Activated CD4-positive, alpha-beta T cell treated with anti-CD3 and anti-CD28 coated beads for 36 hours (primary cell): ENCODE results near the gene NOTUM. TPM values are rescaled to one million over a fixed set of nuclear protein-coding genes. Genes with fewer than 3 reads are reported as not detected.

ENCODE experiments used
- ATAC-seq: fragments of 200-7000 bp; cut with Tn5 transposase; one replicate; pipeline ENCODE4 v1.10.0; 2021; ENCODE audit warnings: mild to moderate bottlenecking, moderate library complexity
- CTCF ChIA-PET: fragments of 350-600 bp; sonication (Branson Sonifier 250); formaldehyde crosslinking; loops from one replicate; lab custom pipeline; 2021; ENCODE audit warnings: antibody characterized with exemption; lab: Charles Lee
- POLR2A ChIA-PET: fragments of 350-600 bp; sonication (Branson Sonifier 250); formaldehyde crosslinking; loops from one replicate; lab custom pipeline; 2021; ENCODE audit warnings: antibody characterized with exemption, inconsistent platforms; lab: Charles Lee
- DNase-seq: peaks from one replicate; pipeline ENCODE4 v3.0.0-alpha.2; 2020
- H3K27ac Mint-ChIP-seq: one replicate; pipeline ENCODE4 v1.8.0; 2021; ENCODE audit warnings: mixed read lengths
- H3K27me3 Mint-ChIP-seq: one replicate; pipeline ENCODE4 v1.8.0; 2021; ENCODE audit warnings: mixed read lengths
- H3K36me3 Mint-ChIP-seq: one replicate; pipeline ENCODE4 v1.8.0; 2021; ENCODE audit warnings: low read depth, mixed read lengths
- H3K4me1 Mint-ChIP-seq: one replicate; pipeline ENCODE4 v1.8.0; 2021; ENCODE audit warnings: mixed read lengths
- H3K4me3 Mint-ChIP-seq: one replicate; pipeline ENCODE4 v1.8.0; 2021; ENCODE audit warnings: mild to moderate bottlenecking, moderate library complexity, mixed read lengths
- H3K9me3 Mint-ChIP-seq: one replicate; pipeline ENCODE4 v1.8.0; 2021; ENCODE audit warnings: low read depth, mixed read lengths
- intact Hi-C, 2 experiments: fragments of 100-400 bp; cut with DNase I in 1 of 2; cut with micrococcal nuclease in 1 of 2; formaldehyde crosslinking; loops; one replicate each; pipeline versions ENCODE4 v1.14.2 to v1.15.1; 2022 to 2024; cut with DNase I, micrococcal nuclease
- total RNA-seq, 2 experiments: library from RNA; stranded (reverse); gene quantifications; one replicate each; pipeline ENCODE4 v1.2.3, GENCODE V29; 2021

Gene NOTUM
- total RNA-seq, 2 experiments from 2014 or later: 0.87 to 0.97 TPM

DNA sequence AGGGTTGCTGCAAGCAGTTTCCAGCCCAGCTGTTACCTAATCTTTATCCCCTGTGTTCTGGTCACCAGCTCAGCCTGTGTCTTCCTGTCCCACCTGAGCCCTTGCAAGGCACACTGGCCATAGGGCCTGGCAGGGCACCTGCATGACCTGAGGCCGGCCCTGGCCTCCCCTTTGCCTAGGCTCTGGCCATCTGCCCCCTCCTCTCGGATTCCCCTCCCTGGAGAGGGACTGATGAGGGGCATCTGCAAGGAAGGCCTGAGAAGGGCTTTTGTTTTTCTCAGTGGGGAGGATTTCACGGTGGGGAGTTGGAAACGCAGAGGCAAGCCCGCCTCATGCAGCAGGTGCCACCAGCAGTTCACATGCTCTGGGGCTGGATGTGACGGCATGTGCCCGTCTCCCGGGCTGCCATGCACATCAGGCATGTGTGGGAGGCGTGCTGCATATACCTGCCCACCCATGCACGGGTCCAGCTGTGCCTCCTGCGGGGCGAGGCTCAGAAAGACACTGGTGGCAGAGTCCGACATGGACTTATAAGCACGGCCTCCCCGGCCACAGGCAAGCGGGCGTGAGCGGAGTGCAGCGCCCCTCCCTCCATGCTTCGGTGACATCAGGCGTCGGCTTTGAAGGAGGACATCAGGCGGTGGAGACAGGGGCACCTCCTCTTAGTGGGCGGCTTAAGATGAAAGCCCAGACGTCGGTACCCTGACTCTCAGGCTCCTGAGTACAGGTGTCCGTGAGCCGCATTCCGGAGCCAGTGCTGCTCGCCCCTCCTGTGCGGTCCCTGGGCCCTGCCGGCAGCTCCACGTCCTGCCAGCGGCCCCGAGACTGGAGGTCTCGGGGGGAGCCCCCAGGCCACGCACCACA lies 33.0 kb upstream of the NOTUM start:
- no peaks in the 10 kb centered on the region for H3K27me3 Mint-ChIP-seq
- H3K27ac Mint-ChIP-seq: no peak overlapping the region
- H3K9me3 Mint-ChIP-seq: no peaks in the 10 kb centered on the region
- ChIA-PET CTCF (no interaction called here), POLR2A (no interaction called here)
- H3K4me3 Mint-ChIP-seq: no peak overlapping the region
- no peak for DNase-seq
- intact Hi-C loops: no loop called here
- peaks cover 3% of the 10 kb centered on the region for H3K36me3 Mint-ChIP-seq
- ATAC-seq: no peak
- no peaks in the 10 kb centered on the region for H3K4me1 Mint-ChIP-seq

GRCh38 chr17:81992306-81993102 lies 31.5 kb upstream of the NOTUM start:
- intact Hi-C loops: no loop called here
- ATAC-seq (no peak), DNase-seq (no peak)
- no peak overlapping the region for H3K4me3 Mint-ChIP-seq
- peaks cover 3% of the 10 kb centered on the region for H3K36me3 Mint-ChIP-seq
- no peaks in the 10 kb centered on the region for H3K4me1 Mint-ChIP-seq
- POLR2A ChIA-PET: no interaction called here
- CTCF ChIA-PET: interaction anchor here (0.7 kb wide), 1 partner anchor 33 kb away, joined by 3 read pairs; no protein-coding TSS in a partner anchor
- H3K27me3 Mint-ChIP-seq: no peaks in the 10 kb centered on the region
- H3K27ac Mint-ChIP-seq: no peak overlapping the region
- no peaks in the 10 kb centered on the region for H3K9me3 Mint-ChIP-seq

GRCh38 chr17:81991684-81992305 lies 30.8 kb upstream of the NOTUM start:
- Mint-ChIP-seq H3K27ac (no peak overlapping the region), H3K4me3 (no peak overlapping the region), H3K4me1 (no peaks in the 10 kb centered on the region), H3K27me3 (no peaks in the 10 kb centered on the region), H3K36me3 (peaks cover 3% of the 10 kb centered on the region), H3K9me3 (no peaks in the 10 kb centered on the region)
- DNase-seq: no peak
- ChIA-PET POLR2A (interaction anchor here (0.5 kb wide), 1 partner anchor 377 kb away, joined by 3 read pairs; no protein-coding TSS in a partner anchor), CTCF (interaction anchor here (0.7 kb wide), 1 partner anchor 32 kb away, joined by 3 read pairs; no protein-coding TSS in a partner anchor)
- intact Hi-C loops: no loop called here
- ATAC-seq: no peak

DNA sequence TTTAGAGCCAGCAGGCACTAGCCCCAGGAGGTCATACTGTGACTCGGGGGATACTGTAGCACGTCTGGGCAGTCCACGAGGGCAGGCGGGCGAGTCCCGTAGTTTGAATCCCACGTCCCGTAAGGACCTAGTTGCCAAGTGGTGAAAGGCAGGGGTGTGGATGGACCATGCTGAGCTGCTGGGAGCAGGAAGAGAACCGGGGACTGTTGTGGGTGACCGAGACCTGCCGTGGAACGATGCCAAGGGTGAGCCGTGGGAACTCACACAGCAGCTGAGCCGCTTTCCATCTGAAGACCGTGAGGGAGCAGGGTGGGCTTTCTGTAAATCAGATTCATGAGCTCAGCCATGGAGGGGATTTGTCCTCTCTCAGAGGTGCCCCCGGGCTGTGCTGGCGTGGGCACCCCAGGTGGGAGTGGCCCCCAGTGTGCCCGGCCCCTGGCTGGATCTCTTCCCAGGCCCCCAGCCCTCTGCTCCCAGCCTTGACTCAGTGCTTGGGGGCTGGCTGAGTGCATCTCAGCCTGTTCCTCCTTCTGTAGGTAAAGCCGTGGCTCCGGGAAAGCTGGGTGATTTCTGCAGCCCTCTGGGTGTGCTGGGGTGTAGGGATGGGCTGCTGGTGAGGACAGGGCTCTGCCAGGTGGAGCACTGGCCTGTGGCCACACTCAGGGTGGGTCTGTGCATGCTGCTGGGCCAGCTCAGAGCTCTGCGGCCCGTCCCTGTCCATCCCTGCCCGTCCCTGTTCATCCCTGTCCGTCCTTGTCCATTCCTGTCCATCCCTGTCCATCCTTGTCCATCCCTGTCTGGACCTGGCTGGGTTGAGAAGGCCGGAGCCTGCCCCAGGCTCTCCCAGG lies 30.1 kb upstream of the NOTUM start:
- POLR2A ChIA-PET: interaction anchor here (0.5 kb wide), 1 partner anchor 376 kb away, joined by 3 read pairs; no protein-coding TSS in a partner anchor
- ATAC-seq (no peak), DNase-seq (no peak)
- no peaks in the 10 kb centered on the region for H3K4me1 Mint-ChIP-seq
- no peaks in the 10 kb centered on the region for H3K27me3 Mint-ChIP-seq
- H3K4me3 Mint-ChIP-seq: no peak overlapping the region
- no peak overlapping the region for H3K27ac Mint-ChIP-seq
- CTCF ChIA-PET: interaction anchor here (0.6 to 0.8 kb wide), 2 partner anchors 10 to 25 kb away, joined by 4 to 7 read pairs; no protein-coding TSS in a partner anchor
- intact Hi-C loops: no loop called here
- H3K36me3 Mint-ChIP-seq: peaks cover 2% of the 10 kb centered on the region
- no peaks in the 10 kb centered on the region for H3K9me3 Mint-ChIP-seq

DNA sequence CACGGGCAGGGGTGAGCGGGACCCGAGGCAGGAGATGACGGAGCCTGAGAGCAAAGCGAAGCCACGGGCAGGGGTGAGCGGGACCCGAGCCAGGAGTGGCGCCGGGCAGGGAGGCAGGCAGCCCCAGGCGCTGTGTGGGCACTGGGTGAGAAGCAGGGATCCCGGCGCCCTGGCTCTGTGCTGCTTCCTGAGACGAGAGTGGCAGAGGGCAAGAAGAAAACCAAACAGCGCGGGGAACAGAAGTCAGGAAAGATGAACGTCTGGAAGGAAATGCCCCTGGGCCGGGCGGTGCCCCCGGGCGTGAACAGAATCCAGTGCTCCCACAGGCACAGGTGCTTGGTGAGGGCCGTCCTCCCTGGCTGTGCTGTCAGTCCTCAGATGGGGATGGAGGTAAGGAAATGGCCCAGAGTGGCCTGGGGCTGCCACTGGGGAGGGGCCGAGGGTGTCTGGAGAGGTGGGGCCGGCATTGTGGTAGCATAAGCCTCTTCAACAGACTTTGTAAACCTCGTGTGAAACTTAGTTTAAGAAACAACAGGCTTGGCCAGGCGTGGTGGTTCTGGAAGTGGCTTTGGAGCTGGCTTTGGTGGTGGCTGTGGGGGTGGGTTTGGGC lies 26.3 kb upstream of the NOTUM start:
- Mint-ChIP-seq H3K9me3 (no peaks in the 10 kb centered on the region), H3K36me3 (peaks cover 8% of the 10 kb centered on the region), H3K4me3 (no peak overlapping the region), H3K4me1 (peaks cover 4% of the 10 kb centered on the region), H3K27ac (no peak overlapping the region), H3K27me3 (no peaks in the 10 kb centered on the region)
- intact Hi-C loops: no loop called here
- ChIA-PET CTCF (no interaction called here), POLR2A (no interaction called here)
- DNase-seq: no peak
- ATAC-seq: no peak

DNA sequence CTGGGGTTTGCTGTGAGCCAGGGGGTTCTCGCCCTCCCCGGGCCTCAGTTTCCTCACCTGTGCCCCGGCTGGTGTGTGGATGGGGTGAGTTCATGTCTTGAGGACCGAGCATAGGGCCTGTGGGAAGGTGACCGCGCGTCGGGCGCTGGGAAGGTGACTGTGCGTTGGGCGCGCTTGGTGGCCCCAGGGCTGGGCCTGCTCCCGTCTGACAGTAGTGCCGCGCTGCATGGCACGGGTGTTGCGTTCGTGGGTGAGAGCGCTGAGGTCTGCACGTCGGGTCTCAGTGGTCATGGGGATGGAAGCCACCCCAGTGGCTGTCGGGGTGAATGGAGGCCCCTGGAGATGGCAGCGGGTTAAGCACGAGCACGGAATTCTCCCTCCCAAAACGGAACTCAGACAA lies 25.6 kb upstream of the NOTUM start:
- ATAC-seq: no peak
- H3K27ac Mint-ChIP-seq: no peak overlapping the region
- H3K9me3 Mint-ChIP-seq: no peaks in the 10 kb centered on the region
- ChIA-PET POLR2A (no interaction called here), CTCF (no interaction called here)
- no peaks in the 10 kb centered on the region for H3K27me3 Mint-ChIP-seq
- H3K4me3 Mint-ChIP-seq: no peak overlapping the region
- H3K36me3 Mint-ChIP-seq: peaks cover 8% of the 10 kb centered on the region
- peaks cover 4% of the 10 kb centered on the region for H3K4me1 Mint-ChIP-seq
- no peak for DNase-seq
- intact Hi-C loops: no loop called here

- DNase-seq (no peak), ATAC-seq (no peak)
- Mint-ChIP-seq H3K9me3 (no peaks in the 10 kb centered on the region), H3K27ac (no peak overlapping the region), H3K4me3 (no peak overlapping the region), H3K4me1 (peaks cover 12% of the 10 kb centered on the region), H3K36me3 (peaks cover 8% of the 10 kb centered on the region), H3K27me3 (no peaks in the 10 kb centered on the region)
- ChIA-PET CTCF (no interaction called here), POLR2A (no interaction called here)
- intact Hi-C loops: no loop called here
Measured at GRCh38 chr17:81984773-81985410, 23.9 kb upstream of the NOTUM start.

- Mint-ChIP-seq H3K4me1 (peaks cover 22% of the 10 kb centered on the region), H3K27ac (no peak overlapping the region), H3K36me3 (peaks cover 8% of the 10 kb centered on the region), H3K9me3 (no peaks in the 10 kb centered on the region), H3K27me3 (no peaks in the 10 kb centered on the region), H3K4me3 (no peak overlapping the region)
- DNase-seq (no peak), ATAC-seq (no peak)
- ChIA-PET CTCF (no interaction called here), POLR2A (no interaction called here)
- intact Hi-C loops: no loop called here
Measured at GRCh38 chr17:81983639-81984373, 22.8 kb upstream of the NOTUM start.

GRCh38 chr17:81983011-81983638 lies 22.1 kb upstream of the NOTUM start:
- Mint-ChIP-seq H3K4me1 (peaks cover 25% of the 10 kb centered on the region), H3K4me3 (no peak overlapping the region), H3K9me3 (no peaks in the 10 kb centered on the region), H3K27me3 (no peaks in the 10 kb centered on the region), H3K27ac (no peak overlapping the region), H3K36me3 (peaks cover 8% of the 10 kb centered on the region)
- DNase-seq (no peak), ATAC-seq (no peak)
- intact Hi-C loops: no loop called here
- POLR2A ChIA-PET: no interaction called here
- CTCF ChIA-PET: interaction anchor here (0.6 to 0.7 kb wide), 2 partner anchors 38 to 326 kb away, joined by 3 read pairs; no protein-coding TSS in a partner anchor
